WERI-Rb-1 (cell line): Measurements from ENCODE around the gene ZNF541.
"Not testable (repeated sequence)": the region's sequence is repeated elsewhere in the genome, so short reads cannot be mapped to it uniquely, and the experiment has no call there.

Experiments
- DNase-seq: peaks from one replicate; pipeline ENCODE4 v3.0.0-alpha.2; 2020
- H3K27ac ChIP-seq: fragments of 250-450 bp; sonication (Bioruptor Pico); 2 replicates; pipeline ENCODE4 v1.5.1; 2020; ENCODE audit warnings: mild to moderate bottlenecking, moderate library complexity
- H3K27me3 ChIP-seq: fragments of 250-450 bp; sonication (Bioruptor Pico); 2 replicates; pipeline ENCODE4 v1.5.1; 2021; ENCODE audit warnings: mild to moderate bottlenecking, low read depth, moderate library complexity; ENCODE audit not compliant: insufficient read depth, severe bottlenecking
- H3K36me3 ChIP-seq: fragments of 250-450 bp; sonication (Bioruptor Pico); 2 replicates; pipeline ENCODE4 v1.5.1; 2020; ENCODE audit warnings: mild to moderate bottlenecking, moderate library complexity
- H3K4me3 ChIP-seq: 2 replicates; pipeline ENCODE4 v1.5.1; 2011; ENCODE audit warnings: low read depth, mild to moderate bottlenecking, control low read depth, low read length
- H3K9me3 ChIP-seq: fragments of 250-450 bp; sonication (Bioruptor Pico); 2 replicates; pipeline ENCODE4 v1.5.1; 2021; ENCODE audit warnings: mild to moderate bottlenecking, moderate library complexity; ENCODE audit not compliant: severe bottlenecking
- TF ChIP-seq, protein P1 (sequence below): IDR thresholded peaks from 2 replicates; pipeline ENCODE4 v1.5.1; 2011; ENCODE audit warnings: low read depth, mild to moderate bottlenecking, control low read depth, inconsistent platforms, low read length

The ZNF541 gene

DNA sequence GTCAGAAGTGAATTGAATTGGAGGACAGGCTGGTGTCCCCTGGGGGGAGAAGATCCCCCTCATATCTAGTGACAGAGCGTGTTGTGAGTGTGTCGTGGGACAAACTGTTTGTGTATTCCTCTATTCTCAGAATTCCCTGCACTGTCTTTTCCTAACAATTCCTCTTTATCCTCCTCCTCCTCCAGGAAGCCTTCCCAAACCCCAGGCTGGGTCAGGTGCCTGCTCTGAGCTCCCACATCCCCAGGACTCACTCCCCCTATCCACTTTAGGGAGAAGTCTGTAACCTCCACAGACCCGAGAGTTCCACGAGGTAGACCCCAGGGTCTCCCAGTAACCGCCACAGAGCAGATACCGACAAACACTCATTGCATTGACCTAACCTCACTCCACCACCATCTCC, 20.9 kb upstream of the ZNF541 start:
- Histone ChIP-seq H3K36me3 (no peaks in the 10 kb centered on the region), H3K9me3 (no peaks in the 10 kb centered on the region), H3K27me3 (no peaks in the 10 kb centered on the region), H3K27ac (no peak overlapping the region), H3K4me3 (no peak overlapping the region)
- DNase-seq: no peak
- TF ChIP-seq, protein P1, sequence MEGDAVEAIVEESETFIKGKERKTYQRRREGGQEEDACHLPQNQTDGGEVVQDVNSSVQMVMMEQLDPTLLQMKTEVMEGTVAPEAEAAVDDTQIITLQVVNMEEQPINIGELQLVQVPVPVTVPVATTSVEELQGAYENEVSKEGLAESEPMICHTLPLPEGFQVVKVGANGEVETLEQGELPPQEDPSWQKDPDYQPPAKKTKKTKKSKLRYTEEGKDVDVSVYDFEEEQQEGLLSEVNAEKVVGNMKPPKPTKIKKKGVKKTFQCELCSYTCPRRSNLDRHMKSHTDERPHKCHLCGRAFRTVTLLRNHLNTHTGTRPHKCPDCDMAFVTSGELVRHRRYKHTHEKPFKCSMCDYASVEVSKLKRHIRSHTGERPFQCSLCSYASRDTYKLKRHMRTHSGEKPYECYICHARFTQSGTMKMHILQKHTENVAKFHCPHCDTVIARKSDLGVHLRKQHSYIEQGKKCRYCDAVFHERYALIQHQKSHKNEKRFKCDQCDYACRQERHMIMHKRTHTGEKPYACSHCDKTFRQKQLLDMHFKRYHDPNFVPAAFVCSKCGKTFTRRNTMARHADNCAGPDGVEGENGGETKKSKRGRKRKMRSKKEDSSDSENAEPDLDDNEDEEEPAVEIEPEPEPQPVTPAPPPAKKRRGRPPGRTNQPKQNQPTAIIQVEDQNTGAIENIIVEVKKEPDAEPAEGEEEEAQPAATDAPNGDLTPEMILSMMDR: no peak

DNA sequence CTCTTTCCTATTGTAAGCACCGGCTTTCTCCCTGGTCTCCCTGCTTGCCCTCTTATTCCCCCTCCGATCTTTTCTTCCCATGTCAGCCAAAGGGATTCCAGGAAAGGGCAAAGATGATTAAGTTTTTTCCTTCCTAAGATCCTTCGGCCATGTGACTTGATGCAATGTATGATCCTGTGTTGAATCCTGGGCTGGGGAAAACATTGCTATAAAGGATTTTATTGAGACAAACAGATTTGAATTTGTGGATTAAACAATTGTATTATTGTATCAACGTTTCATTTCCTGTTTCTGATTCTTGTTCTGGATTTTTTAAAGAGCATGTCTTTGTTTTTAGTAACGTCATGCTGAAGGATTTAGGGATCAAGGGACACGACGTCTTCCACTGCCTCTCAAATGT, 16.9 kb upstream of the ZNF541 start:
- no peak for DNase-seq
- H3K9me3 ChIP-seq: peaks cover 2% of the 10 kb centered on the region
- H3K27me3 ChIP-seq: no peaks in the 10 kb centered on the region
- TF ChIP-seq, protein P1: no peak
- H3K36me3 ChIP-seq: no peaks in the 10 kb centered on the region
- no peak overlapping the region for H3K27ac ChIP-seq
- no peak overlapping the region for H3K4me3 ChIP-seq

DNA sequence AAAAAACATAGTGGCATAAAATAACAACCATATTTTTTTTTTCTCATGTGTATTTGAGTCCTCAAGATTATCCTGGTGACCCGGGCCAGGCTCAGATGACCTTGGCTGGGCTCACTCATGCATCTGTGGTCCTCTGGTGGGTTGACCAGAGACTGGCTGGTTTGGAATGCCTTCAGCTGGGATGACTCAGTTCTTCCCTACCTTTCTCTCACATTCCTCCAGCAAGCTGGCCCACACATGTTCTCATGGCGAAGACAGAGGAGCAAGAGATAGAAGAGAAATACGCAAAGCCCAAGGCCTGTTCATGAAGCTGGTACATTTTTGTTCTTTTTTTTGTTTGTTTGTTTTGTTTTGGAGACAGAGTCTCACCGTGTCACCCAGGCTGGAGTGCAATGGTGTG, 14.3 kb upstream of the ZNF541 start:
- Histone ChIP-seq H3K27ac (no peak overlapping the region), H3K9me3 (peaks cover 2% of the 10 kb centered on the region), H3K27me3 (no peaks in the 10 kb centered on the region), H3K36me3 (no peaks in the 10 kb centered on the region), H3K4me3 (no peak overlapping the region)
- DNase-seq: no peak
- TF ChIP-seq, protein P1: no peak

DNA sequence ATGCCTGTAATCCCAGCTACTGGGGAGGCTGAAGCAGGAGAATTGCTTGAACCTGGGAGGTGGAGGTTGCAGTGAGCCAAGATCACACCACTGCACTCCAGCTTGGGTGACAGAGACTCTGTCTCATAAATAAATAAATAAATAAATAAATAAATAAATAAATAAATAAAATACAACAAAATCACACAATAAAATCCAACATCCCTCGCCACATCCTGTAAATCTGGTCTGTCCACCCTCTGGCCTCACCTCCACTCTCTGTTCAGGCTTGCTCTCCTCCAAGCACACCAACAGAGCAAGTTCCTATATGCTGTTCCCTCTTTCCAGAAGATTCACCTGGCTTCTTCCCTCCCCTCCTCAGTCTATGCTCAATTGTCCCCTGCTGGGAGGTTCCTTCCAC, 10.2 kb upstream of the ZNF541 start:
- DNase-seq, H3K4me3 ChIP-seq, H3K27me3 ChIP-seq, H3K9me3 ChIP-seq, H3K36me3 ChIP-seq, H3K27ac ChIP-seq: not testable (repeated sequence)

DNA sequence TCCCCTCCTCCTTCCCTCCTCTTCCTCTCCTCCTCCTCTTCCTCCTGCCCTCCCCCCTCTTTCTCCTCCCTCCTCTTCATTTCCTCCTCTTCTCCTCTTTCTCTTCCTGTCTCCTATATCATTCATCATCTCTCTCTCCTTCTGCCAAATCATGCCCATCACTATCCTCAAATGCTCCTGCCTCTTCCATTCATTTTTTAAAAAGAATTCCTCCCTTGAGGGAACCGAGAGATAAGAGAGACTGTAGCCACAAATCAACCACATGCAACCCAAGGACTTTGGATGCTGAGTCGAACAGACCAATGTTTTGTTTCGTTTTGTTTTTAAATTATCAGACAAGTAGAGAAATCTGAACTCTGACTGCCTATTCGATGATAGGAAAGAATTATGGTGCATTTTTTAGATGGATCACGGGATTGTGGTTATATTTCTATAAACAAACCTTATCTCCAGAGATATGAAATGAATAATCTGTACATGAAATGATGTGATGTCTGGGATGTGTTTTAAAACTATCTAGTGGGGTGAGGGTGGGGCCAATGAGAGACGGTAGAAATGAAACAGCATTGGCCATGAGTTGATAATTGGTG, 9.5 kb upstream of the ZNF541 start:
- DNase-seq: no peak
- TF ChIP-seq, protein P1: no peak

DNA sequence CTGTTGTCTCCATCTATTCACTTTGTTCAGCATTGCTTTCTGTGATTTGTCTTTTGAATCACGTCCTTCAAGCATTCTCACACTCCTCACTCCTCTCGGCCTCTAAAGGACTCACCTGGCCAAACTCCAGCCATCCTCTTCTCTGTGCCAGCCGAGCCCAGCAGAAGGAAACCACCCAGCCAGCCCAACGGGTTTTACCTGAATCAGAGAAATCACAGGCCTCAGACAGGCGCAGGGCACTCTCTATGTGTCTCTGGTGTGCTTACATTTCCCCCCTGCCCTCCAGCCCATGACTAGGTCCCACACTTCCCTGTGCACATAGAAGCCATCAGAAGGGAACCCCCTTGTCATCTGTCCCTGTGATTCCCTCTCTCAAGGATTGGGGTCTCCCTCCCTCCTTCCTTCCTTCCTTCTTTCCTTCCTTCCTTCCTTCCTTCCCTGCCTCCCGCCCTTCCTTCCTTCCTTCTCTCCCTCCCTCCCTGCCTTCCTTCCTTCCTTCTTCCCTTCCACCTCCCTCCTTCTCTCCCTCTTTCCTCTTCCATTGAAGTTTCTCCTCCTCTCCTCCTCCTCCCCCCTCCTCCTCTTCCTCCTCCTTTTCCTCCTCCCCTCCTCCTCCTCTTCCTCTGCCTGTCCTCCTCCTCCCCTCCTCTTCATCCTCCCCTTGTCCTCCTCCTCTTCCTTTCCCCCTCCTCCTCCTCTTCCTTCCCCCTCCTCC, 8.8 kb upstream of the ZNF541 start:
- DNase-seq: no peak
- no peaks in the 10 kb centered on the region for H3K27me3 ChIP-seq
- H3K36me3 ChIP-seq: no peaks in the 10 kb centered on the region
- TF ChIP-seq, protein P1: no peak
- H3K27ac ChIP-seq: no peak overlapping the region
- H3K9me3 ChIP-seq: peaks cover 6% of the 10 kb centered on the region
- no peak overlapping the region for H3K4me3 ChIP-seq

More for the DNA sequence above, 9.5 kb upstream of the ZNF541 start:
- Histone ChIP-seq H3K36me3 (no peaks in the 10 kb centered on the region), H3K27ac (no peak overlapping the region), H3K9me3 (peaks cover 6% of the 10 kb centered on the region), H3K27me3 (no peaks in the 10 kb centered on the region), H3K4me3 (no peak overlapping the region)
